Measurements from ENCODE around the gene CPNE4. TPM values are rescaled to one million over a fixed set of nuclear protein-coding genes. Genes with fewer than 3 reads are reported as not detected.

CPNE4 gene
- total RNA-seq, 1 donor from 2014 or later, result 0.10 TPM

- intact Hi-C loops (cut with micrococcal nuclease), result no loop called here
Measured at GRCh38 chr3:131883711-131884407, 151.0 kb downstream of the CPNE4 start.

DNA sequence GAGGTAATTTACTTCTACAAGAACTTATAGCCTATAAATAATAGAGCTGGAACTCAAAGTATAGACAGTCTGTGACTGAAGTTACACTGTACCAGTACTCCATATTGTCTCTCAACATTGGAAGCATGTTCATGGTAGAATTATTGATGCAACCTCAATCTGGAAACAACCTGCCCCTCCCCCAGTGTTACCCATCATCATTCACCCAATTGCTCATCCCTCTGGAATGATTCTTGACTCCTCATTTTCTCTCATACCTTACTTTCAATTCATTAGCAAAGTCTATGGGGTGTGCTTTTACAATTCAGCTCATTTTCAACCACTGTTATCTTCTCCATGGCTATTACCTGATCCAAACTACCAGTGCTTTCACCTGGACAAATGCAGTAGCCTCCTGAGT is 151.7 kb downstream of the CPNE4 start:
- intact Hi-C loops (cut with micrococcal nuclease), result no loop called here

DNA sequence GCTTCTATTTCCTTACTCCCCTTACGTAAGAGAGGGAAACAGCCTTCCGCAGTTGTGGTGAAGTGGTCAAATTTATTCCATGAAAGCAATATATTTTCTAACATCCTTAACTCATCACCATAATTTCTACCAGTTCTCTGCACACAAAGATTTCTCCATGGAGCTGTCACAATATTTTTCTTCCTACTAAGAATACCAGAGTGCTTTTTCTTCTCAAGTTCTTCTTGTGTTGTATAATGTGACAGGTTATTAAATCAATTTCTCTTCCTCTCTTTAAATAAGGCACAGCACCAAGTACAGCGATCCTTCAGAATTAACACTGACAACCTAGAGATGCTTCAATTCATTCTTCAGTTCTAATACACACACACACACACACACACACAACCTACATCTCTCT is 153.0 kb downstream of the CPNE4 start:
- intact Hi-C loops (cut with micrococcal nuclease), result no loop called here

GRCh38 chr3:131880948-131881347 is 153.9 kb downstream of the CPNE4 start:
- intact Hi-C loops (cut with micrococcal nuclease), result no loop called here

GRCh38 chr3:131868203-131868602 is 166.6 kb downstream of the CPNE4 start:
- intact Hi-C loops (cut with micrococcal nuclease), result no loop called here

GRCh38 chr3:131856171-131856570 is 178.6 kb downstream of the CPNE4 start:
- intact Hi-C loops (cut with micrococcal nuclease), result no loop called here

GRCh38 chr3:131850223-131850622 is 184.6 kb downstream of the CPNE4 start:
- intact Hi-C loops (cut with micrococcal nuclease), result no loop called here

DNA sequence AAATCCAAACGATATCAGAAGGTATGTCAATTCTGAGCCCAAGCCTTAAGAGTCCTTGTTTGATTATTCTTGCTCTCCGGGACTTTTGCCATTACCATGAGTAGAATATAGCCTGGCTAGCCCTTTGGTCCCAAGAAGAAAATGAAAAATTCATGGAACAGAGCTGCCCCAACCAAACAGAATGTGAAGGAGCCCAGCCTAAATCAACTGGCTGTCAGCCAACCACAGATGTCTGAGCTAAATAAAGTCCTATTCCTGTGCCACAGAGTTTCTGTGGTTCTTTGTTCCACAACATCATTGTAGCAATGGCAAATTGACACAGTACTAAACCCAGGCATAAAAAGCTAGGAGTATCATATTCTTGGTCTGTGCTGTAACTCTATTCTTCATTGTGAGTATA is 185.2 kb downstream of the CPNE4 start:
- intact Hi-C loops (cut with micrococcal nuclease), result no loop called here

GRCh38 chr3:131847966-131848510 is 186.8 kb downstream of the CPNE4 start:
- intact Hi-C loops (cut with micrococcal nuclease), result no loop called here

DNA sequence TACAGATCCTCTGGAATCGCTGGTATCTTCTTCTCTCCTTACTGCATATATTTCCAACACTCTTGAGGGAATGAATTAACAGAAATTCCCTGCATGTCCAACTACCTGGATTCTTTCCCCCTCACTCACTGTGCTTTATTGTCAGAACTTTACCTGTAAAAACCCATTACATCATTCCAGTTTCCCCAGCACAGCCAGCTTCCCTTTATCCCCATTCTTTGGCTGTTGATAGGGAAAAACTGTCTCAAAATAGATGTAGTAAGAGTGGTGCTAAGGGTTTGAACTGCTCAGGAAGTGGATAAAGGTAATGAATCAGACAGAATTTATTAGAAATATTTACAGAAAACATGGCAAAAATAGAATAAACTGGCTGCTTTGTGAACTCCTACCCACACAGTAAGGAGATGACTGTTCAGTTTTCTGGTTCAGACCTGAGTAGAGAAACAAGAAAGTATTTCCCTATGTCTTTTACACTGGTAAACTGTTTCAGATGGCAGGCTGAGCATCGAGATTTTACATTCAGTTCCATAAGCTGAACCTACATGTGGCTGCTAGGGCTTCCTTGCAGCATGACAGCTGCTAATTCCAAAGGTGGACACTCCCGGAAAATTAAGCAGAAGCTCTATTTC is 188.4 kb downstream of the CPNE4 start:
- intact Hi-C loops (cut with micrococcal nuclease), result no loop called here

GRCh38 chr3:131843174-131843573 is 191.6 kb downstream of the CPNE4 start:
- intact Hi-C loops (cut with micrococcal nuclease), result no loop called here

- intact Hi-C loops (cut with micrococcal nuclease), result no loop called here
Measured at GRCh38 chr3:131840156-131840797, 194.5 kb downstream of the CPNE4 start.

- intact Hi-C loops (cut with micrococcal nuclease), result no loop called here
Measured at GRCh38 chr3:131835906-131836305, 198.9 kb downstream of the CPNE4 start.

GRCh38 chr3:131831608-131832007 is 203.2 kb downstream of the CPNE4 start:
- intact Hi-C loops (cut with micrococcal nuclease), result no loop called here

DNA sequence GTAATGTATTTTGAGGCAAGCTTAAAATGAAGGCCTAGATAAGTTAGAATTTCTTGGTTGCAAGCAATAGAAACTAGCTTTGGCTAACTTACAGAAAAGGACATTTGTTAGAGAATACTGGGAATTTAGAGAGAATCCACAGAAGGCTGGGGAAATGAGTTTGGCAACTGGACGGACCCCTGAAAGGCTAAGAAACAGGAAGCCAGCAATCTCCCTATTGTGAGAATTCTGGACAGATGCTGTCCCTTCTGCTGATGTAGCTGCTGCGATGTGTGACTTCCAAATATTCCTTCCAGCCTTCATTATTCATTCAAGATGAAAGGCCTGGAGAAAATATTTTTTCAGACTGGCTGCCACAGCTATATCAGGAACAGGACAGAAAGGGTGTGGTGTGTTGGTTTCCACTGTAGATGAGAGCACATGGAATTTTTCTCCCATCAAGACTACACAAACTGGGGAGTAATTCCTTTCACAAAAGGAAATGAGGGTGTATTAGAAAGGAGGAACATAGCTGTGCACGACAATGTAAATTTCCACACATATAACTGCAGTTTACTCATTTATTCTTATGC is 213.5 kb downstream of the CPNE4 start:
- intact Hi-C loops (cut with micrococcal nuclease), result no loop called here

DNA sequence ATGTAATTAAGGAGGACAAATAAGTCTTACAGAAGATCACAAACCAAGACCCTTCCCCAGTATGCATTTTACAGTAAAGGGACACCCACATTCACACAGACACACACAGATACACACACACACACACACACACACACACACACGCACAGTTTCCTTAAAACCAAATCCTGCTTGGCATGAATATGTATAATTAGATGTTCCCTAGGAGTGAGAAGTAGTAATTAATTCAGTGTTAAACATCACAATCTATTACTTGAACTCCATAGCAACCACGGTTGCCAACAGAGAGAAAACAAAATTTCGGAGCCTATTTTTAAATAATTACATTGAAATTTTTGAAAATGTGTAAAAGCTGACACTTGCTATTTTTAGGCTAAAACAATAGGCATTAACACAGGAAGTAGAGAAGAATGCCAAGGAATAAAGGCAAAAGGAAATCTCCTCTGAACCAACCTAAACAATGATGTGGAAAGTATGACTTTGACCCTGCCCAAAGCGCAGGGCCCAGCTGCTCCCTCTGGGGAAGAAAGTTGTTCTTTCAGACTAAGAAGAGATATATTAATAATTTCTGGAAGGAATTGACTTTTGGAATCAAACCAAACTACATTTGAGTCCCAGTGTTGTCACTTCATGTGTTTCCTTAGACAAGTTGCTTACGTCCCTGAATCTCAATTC is 215.3 kb downstream of the CPNE4 start:
- intact Hi-C loops (cut with micrococcal nuclease), result no loop called here

DNA sequence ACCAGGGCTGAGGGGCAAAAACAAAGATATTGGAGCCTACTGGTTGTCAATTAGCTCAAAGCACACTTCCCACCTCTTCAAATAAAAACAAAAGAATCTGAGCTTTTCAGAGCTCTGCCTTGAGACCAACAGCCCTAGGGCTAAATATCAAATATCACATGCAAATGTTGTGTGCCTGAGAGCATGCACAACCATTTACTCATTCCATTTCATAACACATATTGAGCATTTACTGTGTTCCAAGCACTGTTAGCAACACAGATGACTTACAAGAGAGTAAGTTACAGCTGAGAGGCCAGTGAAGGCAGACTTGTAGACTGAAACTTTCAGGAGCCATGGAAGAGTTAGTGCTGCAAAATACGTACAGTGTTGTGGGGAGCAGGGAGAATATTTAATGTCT is 222.4 kb downstream of the CPNE4 start:
- intact Hi-C loops (cut with micrococcal nuclease), result no loop called here

DNA sequence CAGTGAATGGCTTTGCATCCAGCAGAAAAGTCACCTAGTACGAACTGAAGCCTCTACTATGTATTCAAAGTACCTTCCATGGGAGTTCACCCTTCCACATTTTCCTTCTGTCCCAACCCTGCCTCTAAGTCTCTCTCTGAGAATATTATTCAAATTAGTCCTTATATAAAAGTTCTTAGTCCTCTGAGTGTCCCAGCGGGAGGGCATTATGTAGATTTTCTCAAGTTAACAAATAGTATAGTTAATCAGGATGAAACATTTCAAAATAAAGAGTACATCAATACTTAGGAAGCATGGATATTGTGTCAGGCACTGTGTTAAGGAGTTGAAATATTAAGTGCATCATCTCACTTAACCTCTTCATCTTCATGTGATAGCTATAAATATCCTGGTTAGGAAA is 223.3 kb downstream of the CPNE4 start:
- intact Hi-C loops (cut with micrococcal nuclease), result no loop called here

DNA sequence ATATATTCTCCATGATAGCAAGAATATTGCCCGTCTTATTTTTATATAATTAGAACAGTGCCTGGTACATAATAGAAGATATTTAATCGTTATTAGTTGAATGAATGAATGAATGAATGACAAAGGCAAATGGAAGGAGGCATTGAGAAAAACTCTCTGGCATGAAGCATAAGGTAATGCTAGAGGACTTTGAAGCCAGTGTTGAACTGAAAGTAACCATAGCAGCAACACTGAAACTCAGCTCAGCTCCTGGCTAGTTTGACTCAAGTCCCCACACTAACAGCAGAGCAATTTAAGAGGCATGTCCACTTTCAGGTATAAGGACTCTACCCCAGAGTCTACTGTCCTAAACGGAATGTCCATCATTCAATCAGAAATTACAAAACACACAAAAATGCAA is 227.0 kb downstream of the CPNE4 start:
- intact Hi-C loops (cut with micrococcal nuclease), result no loop called here

- intact Hi-C loops (cut with micrococcal nuclease), result no loop called here
Measured at GRCh38 chr3:131806736-131807135, 228.1 kb downstream of the CPNE4 start.

DNA sequence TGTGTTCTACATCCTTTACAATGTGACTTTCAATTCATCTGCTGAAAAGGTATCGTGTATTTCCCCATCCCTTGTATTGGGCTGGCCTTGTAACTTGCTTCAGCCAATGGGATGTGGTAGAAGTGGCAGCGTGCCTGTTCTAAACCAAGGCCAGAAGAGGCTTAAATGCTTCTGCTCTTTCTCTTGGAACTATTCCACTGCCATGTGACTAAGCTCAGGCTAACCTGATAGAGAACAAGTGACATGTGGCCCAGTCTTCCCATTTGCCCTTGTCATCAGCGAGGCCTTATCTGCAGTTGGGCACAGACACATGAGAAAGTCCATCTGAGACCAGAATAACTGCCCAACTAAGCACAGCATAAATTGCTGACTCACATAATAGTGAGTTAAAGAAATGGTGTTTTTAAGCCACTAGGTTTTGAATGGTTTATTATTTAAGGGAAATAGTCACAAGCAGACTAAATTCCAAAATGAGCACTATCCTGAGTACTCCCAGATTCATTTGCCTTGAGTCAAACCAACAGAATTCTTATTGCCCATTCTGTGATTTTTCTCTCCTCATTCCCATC is 230.2 kb downstream of the CPNE4 start:
- intact Hi-C loops (cut with micrococcal nuclease), result no loop called here

All from T-helper 1 cell treated with Interleukin-12 subunit alpha and Interleukin-12 subunit beta and Interleukin-4 antibody, amounts not matched to agents 30 ng/mL and 1 ng/mL, for 36 hours (primary cell).